Measurements from ENCODE around the gene PLCB2. TPM values are rescaled to one million over a fixed set of nuclear protein-coding genes. Genes with fewer than 3 reads are reported as not detected.

PLCB2 gene
- total RNA-seq, 4 donors from 2014 or later, result 1.5 to 13.5 (median 8.8) TPM

DNA sequence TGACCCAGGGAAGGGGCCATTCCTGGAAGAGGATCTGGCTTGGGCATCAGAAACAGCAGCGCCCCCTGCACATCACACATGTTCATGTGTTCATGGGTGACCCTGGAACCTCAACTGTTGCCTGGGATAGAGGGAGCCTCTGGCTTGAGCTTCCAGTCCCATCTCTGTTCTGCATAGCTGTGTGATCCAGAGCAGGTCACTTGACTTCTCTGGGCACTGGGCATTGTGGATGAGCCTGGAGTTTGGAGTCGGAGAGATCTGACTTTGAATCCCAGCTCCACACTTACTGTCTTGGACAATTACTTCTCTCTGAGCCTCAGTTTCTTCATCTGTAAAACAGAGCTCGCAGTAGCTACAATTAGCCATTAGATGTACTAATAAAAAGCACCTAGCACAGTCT, 53.3 kb downstream of the PLCB2 start:
- Histone ChIP-seq H3K4me3 (no peak overlapping the region), H3K27ac (no peak overlapping the region), H3K36me3 (no peaks in the 10 kb centered on the region), H3K27me3 (peaks cover 26% of the 10 kb centered on the region), H3K4me1 (peaks cover 0 to 22% (median 13%) of the 10 kb centered on the region in 3 donors), H3K9me3 (no peaks in the 10 kb centered on the region)
- ATAC-seq, result no peak
- no peak for TF ChIP-seq CTCF (IDR thresholded peaks at IDR 0.05)
- no peak for TF ChIP-seq POLR2A (IDR thresholded peaks at IDR 0.05)
- no peak for TF ChIP-seq POLR2AphosphoS5 (IDR thresholded peaks at IDR 0.05)
- no peak for TF ChIP-seq EP300 (IDR thresholded peaks at IDR 0.05)
- WGBS, 2 donors (ENCODE audit: low coverage in 1 of 2), result 86 to 94% methylated on average over 1 to 3 of the region's 3 CpGs

DNA sequence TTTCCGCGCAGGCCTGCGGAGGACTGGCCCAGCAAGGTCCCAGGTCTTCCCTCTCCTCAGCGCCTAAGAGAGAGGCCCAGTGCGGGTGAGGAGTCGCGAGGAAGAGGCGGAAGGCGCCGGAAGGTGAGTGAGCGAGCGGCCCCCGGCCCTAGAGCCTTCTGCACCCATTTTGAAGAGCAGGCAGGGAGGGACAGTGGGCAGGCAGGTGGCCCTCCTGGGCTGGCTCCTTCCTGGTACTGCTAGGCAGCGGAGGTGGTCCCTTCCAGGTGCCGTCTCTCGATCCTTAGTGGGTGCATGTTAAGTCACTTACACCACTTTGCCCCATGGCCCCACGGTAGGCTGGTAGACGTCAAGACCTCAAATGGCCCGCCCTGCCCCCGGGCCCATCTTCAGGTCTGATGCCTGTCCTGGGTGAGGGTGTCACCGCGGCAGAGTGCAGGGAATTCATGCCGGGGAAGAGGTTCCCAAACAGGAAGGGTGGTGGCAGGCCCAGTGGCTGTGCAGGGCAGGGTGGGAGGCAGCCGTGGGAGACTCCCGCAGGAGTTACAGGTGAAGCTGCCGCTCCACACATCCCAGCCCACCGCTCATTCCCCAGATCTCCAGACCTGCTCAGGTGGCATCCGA, 54.5 kb downstream of the PLCB2 start:
- TF ChIP-seq POLR2AphosphoS5 (IDR thresholded peaks at IDR 0.05) (no peak), EP300 (IDR thresholded peaks at IDR 0.05) (no peak), POLR2A (IDR thresholded peaks at IDR 0.05) (no peak), CTCF (IDR thresholded peaks at IDR 0.05) (no peak)
- 40 to 92% methylated on average over 1 to 2 of the region's 28 CpGs for WGBS, 2 donors (ENCODE audit: low coverage in 1 of 2)
- Histone ChIP-seq H3K4me3 (peak overlapping the region; percentile 51 to 62), H3K36me3 (no peaks in the 10 kb centered on the region), H3K27ac (peak overlapping the region in 1 of 4 donors; percentile 47), H3K9me3 (no peaks in the 10 kb centered on the region), H3K27me3 (peaks cover 26% of the 10 kb centered on the region), H3K4me1 (peaks cover 0 to 23% (median 13%) of the 10 kb centered on the region in 3 donors)
- peak; percentile 29 for ATAC-seq

GRCh38 chr15:40252438-40253166, 55.1 kb downstream of the PLCB2 start:
- Histone ChIP-seq H3K9me3 (no peaks in the 10 kb centered on the region), H3K27me3 (peaks cover 20% of the 10 kb centered on the region), H3K36me3 (no peaks in the 10 kb centered on the region), H3K4me1 (peaks cover 0 to 23% (median 13%) of the 10 kb centered on the region in 3 donors), H3K4me3 (peak overlapping the region; percentile 51 to 62), H3K27ac (peak overlapping the region in 1 of 4 donors; percentile 47)
- WGBS, 2 donors (ENCODE audit: low coverage in 1 of 2), result no CpG with 5 or more reads among the region's 82 CpGs
- ATAC-seq, result peak; percentile 52
- TF ChIP-seq POLR2A (IDR thresholded peaks at IDR 0.05) (no peak), CTCF (IDR thresholded peaks at IDR 0.05) (no peak), EP300 (IDR thresholded peaks at IDR 0.05) (no peak), POLR2AphosphoS5 (IDR thresholded peaks at IDR 0.05) (no peak)

GRCh38 chr15:40252141-40252437, 55.6 kb downstream of the PLCB2 start:
- TF ChIP-seq POLR2AphosphoS5 (IDR thresholded peaks at IDR 0.05) (no peak), CTCF (IDR thresholded peaks at IDR 0.05) (no peak), POLR2A (IDR thresholded peaks at IDR 0.05) (no peak)
- H3K27me3 ChIP-seq, result peaks cover 17% of the 10 kb centered on the region
- WGBS, 2 donors (ENCODE audit: low coverage in 1 of 2), result no CpG with 5 or more reads among the region's 27 CpGs
- no peaks in the 10 kb centered on the region for H3K36me3 ChIP-seq
- peak overlapping the region in 1 of 4 donors; percentile 47 for H3K27ac ChIP-seq
- H3K4me1 ChIP-seq, result peaks cover 0 to 23% (median 13%) of the 10 kb centered on the region in 3 donors
- H3K9me3 ChIP-seq, result no peaks in the 10 kb centered on the region
- ATAC-seq, result no peak
- H3K4me3 ChIP-seq, result peak overlapping the region in 1 of 2 donors; percentile 62

Data from gastroesophageal sphincter (tissue), 4 donors.